ENCODE results near the gene SEPSECS.

SEPSECS gene

GRCh38 chr4:25155947-25156346 lies 4.3 kb downstream of the SEPSECS start:
- no peak for DNase-seq (ENCODE audit: low spot score)

- DNase-seq (ENCODE audit: low spot score), result no peak
Measured at GRCh38 chr4:25154594-25155265, 5.5 kb downstream of the SEPSECS start.

- no peak for DNase-seq (ENCODE audit: low spot score)
Measured at GRCh38 chr4:25146076-25146475, 14.2 kb downstream of the SEPSECS start.

GRCh38 chr4:25144870-25145481 lies 15.3 kb downstream of the SEPSECS start:
- DNase-seq (ENCODE audit: low spot score), result peak; percentile 47

GRCh38 chr4:25142468-25142867 lies 17.8 kb downstream of the SEPSECS start:
- DNase-seq (ENCODE audit: low spot score), result no peak

- no peak for DNase-seq (ENCODE audit: low spot score)
Measured at GRCh38 chr4:25141592-25141991, 18.7 kb downstream of the SEPSECS start.

- no peak for DNase-seq (ENCODE audit: low spot score)
Measured at GRCh38 chr4:25133132-25133531, 27.1 kb downstream of the SEPSECS start.

GRCh38 chr4:25131926-25132325 lies 28.3 kb downstream of the SEPSECS start:
- DNase-seq (ENCODE audit: low spot score), result no peak

GRCh38 chr4:25131381-25131780 lies 28.9 kb downstream of the SEPSECS start:
- no peak for DNase-seq (ENCODE audit: low spot score)

GRCh38 chr4:25129917-25130316 lies 30.3 kb downstream of the SEPSECS start:
- DNase-seq (ENCODE audit: low spot score), result no peak

GRCh38 chr4:25128671-25129070 lies 31.6 kb downstream of the SEPSECS start:
- DNase-seq (ENCODE audit: low spot score), result no peak

- no peak for DNase-seq (ENCODE audit: low spot score)
Measured at GRCh38 chr4:25123236-25123635, 37.0 kb downstream of the SEPSECS start.

- no peak for DNase-seq (ENCODE audit: low spot score)
Measured at GRCh38 chr4:25120146-25120940, 39.9 kb downstream of the SEPSECS start.

GRCh38 chr4:25117716-25118472 lies 42.4 kb downstream of the SEPSECS start:
- DNase-seq (ENCODE audit: low spot score), result no peak

- DNase-seq (ENCODE audit: low spot score), result no peak
Measured at GRCh38 chr4:25117274-25117673, 43.0 kb downstream of the SEPSECS start.

- DNase-seq (ENCODE audit: low spot score), result peak; percentile 36
Measured at GRCh38 chr4:25113915-25114904, 46.0 kb downstream of the SEPSECS start.

GRCh38 chr4:25112995-25113380 lies 47.3 kb downstream of the SEPSECS start:
- no peak for DNase-seq (ENCODE audit: low spot score)

- DNase-seq (ENCODE audit: low spot score), result no peak
Measured at GRCh38 chr4:25112366-25112994, 47.8 kb downstream of the SEPSECS start.

- no peak for DNase-seq (ENCODE audit: low spot score)
Measured at GRCh38 chr4:25111648-25112196, 48.5 kb downstream of the SEPSECS start.

All from kidney capillary endothelial cell (primary cell).